Testis (tissue), 3 donors: ENCODE measurements around the gene ZNF547. TPM values are rescaled to one million over a fixed set of nuclear protein-coding genes. Genes with fewer than 3 reads are reported as not detected.

Experiments
- DNase-seq: peaks from one replicate; pipeline ENCODE4 v3.0.0-alpha.2; 2019
- H3K27ac ChIP-seq, 2 donors: fragments of 200-600 bp; sonication (generic); one replicate each; pipeline ENCODE4 v1.5.1; 2019
- H3K27me3 ChIP-seq: fragments of 200-600 bp; sonication (generic); one replicate; pipeline ENCODE4 v1.5.1; 2019
- H3K36me3 ChIP-seq: fragments of 200-600 bp; sonication (generic); one replicate; pipeline ENCODE4 v1.5.1; 2017; ENCODE audit warnings: low read depth; ENCODE audit errors: missing control alignments
- H3K4me1 ChIP-seq: fragments of 200-600 bp; sonication (generic); one replicate; pipeline ENCODE4 v1.5.1; 2019
- H3K4me3 ChIP-seq, 2 donors: fragments of 200-600 bp; sonication (generic); one replicate each; pipeline ENCODE4 v1.5.1; 2017 to 2019
- H3K9me3 ChIP-seq: fragments of 200-600 bp; sonication (generic); one replicate; pipeline ENCODE4 v1.5.1; 2017
- POLR2A ChIP-seq: fragments of 450-650 bp; IDR thresholded peaks from one replicate; pipeline ENCODE4 v1.6.1; 2017; ENCODE audit warnings: antibody characterized with exemption, mild to moderate bottlenecking, moderate library complexity
- WGBS, 2 donors: methylation state at CpG; one replicate each; pipeline ENCODE4 v1.1.5; 2018; 5-methylcytosine and 5-hydroxymethylcytosine counted together
- intact Hi-C: fragments of 100-400 bp; cut with DNase I; formaldehyde crosslinking; loops from one replicate; pipeline ENCODE4 v1.15.1; 2023; ENCODE audit warnings: low total_unique reads
- polyA plus RNA-seq: library from polyadenylated mRNA; stranded (reverse); fragments of 350-450 nt; fragmentation: Illumina TruSeq; extraction: RNeasy Lipid Tissue Mini Kit (QIAGEN cat#74804); gene quantifications from one replicate; pipeline ENCODE4 v1.2.3, GENCODE V29; 2014; ENCODE audit warnings: low read depth, low replicate concordance; ENCODE audit not compliant: insufficient read depth
- total RNA-seq, 2 donors: library from RNA; depleted of rRNA; stranded (reverse); fragments of >200 nt; gene quantifications; one replicate each; pipeline ENCODE4 v1.2.3, GENCODE V29; 2016
- TF ChIP-seq, protein P1 (sequence below), 3 experiments: fragments of 450-650 bp in 2 of 3; fragments of 200-600 bp in 1 of 3; sonication (generic) in 1 of 3; IDR thresholded peaks; one replicate each; pipeline ENCODE4 v1.5.1; 2016 to 2019; ENCODE audit warnings: antibody characterized with exemption in 3 of 3, mild to moderate bottlenecking in 2 of 3, moderate library complexity in 1 of 3

Gene ZNF547
- total and polyA plus RNA-seq, 3 donors from 2014 or later: 4.7 to 11.8 (median 7.8) TPM

DNA sequence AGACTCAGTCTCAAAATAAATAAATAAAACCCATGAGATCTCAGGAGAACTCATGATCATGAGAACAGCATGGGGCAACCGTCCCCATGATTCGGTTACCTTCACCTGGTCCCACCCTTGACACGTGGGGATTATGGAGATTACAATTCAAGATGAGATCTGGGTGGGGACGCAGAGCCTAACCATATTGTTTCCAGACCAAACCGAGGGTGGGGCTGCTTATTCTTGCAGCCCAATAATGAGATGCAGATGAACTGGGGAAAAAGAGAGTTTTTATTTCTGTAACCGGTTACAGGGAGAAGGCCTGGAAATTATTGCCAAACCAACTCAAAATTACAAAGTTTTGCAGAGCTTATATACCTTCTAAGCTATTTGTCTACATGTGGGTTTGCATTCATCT is 12.8 kb downstream of the ZNF547 start:
- Histone ChIP-seq H3K27me3 (no peaks in the 10 kb centered on the region), H3K4me3 (no peak overlapping the region), H3K27ac (no peak overlapping the region), H3K36me3 (no peaks in the 10 kb centered on the region), H3K9me3 (no peaks in the 10 kb centered on the region), H3K4me1 (no peaks in the 10 kb centered on the region)
- intact Hi-C loops: no loop called here
- DNase-seq: no peak
- WGBS, 2 donors: 89 to 94% methylated on average over 6 of the region's 6 CpGs
- TF ChIP-seq, protein P1, sequence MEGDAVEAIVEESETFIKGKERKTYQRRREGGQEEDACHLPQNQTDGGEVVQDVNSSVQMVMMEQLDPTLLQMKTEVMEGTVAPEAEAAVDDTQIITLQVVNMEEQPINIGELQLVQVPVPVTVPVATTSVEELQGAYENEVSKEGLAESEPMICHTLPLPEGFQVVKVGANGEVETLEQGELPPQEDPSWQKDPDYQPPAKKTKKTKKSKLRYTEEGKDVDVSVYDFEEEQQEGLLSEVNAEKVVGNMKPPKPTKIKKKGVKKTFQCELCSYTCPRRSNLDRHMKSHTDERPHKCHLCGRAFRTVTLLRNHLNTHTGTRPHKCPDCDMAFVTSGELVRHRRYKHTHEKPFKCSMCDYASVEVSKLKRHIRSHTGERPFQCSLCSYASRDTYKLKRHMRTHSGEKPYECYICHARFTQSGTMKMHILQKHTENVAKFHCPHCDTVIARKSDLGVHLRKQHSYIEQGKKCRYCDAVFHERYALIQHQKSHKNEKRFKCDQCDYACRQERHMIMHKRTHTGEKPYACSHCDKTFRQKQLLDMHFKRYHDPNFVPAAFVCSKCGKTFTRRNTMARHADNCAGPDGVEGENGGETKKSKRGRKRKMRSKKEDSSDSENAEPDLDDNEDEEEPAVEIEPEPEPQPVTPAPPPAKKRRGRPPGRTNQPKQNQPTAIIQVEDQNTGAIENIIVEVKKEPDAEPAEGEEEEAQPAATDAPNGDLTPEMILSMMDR (IDR thresholded peaks at IDR 0.05): no peak
- no peak for TF ChIP-seq POLR2A

DNA sequence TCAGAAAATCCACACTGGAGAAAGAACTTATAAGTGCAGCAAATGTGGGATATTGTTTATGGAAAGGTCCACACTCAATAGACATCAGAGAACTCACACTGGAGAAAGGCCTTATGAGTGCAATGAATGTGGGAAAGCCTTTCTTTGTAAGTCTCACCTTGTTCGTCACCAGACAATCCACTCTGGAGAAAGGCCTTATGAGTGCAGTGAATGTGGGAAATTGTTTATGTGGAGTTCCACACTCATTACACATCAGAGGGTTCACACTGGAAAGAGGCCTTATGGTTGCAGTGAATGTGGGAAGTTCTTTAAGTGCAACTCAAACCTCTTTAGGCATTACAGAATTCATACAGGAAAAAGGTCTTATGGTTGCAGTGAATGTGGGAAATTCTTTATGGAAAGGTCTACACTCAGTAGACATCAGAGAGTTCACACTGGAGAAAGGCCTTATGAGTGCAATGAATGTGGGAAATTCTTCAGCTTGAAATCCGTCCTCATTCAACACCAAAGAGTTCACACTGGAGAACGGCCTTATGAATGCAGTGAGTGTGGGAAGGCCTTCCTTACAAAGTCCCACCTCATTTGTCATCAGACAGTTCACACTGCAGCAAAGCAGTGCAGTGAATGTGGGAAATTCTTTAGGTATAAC is 14.3 kb downstream of the ZNF547 start:
- Histone ChIP-seq H3K4me1 (no peaks in the 10 kb centered on the region), H3K27ac (no peak overlapping the region), H3K4me3 (no peak overlapping the region), H3K36me3 (no peaks in the 10 kb centered on the region), H3K27me3 (no peaks in the 10 kb centered on the region), H3K9me3 (no peaks in the 10 kb centered on the region)
- 96 to 98% methylated on average over 3 of the region's 3 CpGs for WGBS, 2 donors
- intact Hi-C loops: no loop called here
- DNase-seq: no peak
- TF ChIP-seq POLR2A: no peak
- TF ChIP-seq, protein P1 (IDR thresholded peaks at IDR 0.05): no peak

DNA sequence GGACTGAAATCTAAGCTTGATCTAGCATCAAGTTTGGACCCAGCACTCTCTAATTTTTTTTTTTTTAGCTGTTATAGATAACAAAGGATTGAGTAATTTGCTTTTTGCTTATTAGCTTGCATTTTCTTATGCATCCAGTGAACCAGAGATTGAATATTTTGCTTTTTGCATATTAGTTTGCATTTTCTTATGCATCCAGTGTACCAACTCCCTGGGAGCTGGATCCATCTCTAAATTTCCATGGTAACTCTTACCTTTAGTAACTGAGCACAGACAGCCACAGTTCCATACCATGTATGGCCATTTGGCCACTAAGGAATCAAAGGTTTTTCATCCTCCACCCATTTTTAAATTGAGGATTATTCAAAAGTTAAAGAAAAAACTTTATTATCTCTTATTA is 17.6 kb downstream of the ZNF547 start:
- TF ChIP-seq, protein P1 (IDR thresholded peaks at IDR 0.05): no peak
- TF ChIP-seq POLR2A: no peak
- DNase-seq: no peak
- intact Hi-C loops: no loop called here
- Histone ChIP-seq H3K4me1 (no peaks in the 10 kb centered on the region), H3K9me3 (no peaks in the 10 kb centered on the region), H3K4me3 (no peak overlapping the region), H3K27me3 (no peaks in the 10 kb centered on the region), H3K36me3 (no peaks in the 10 kb centered on the region), H3K27ac (no peak overlapping the region)

DNA sequence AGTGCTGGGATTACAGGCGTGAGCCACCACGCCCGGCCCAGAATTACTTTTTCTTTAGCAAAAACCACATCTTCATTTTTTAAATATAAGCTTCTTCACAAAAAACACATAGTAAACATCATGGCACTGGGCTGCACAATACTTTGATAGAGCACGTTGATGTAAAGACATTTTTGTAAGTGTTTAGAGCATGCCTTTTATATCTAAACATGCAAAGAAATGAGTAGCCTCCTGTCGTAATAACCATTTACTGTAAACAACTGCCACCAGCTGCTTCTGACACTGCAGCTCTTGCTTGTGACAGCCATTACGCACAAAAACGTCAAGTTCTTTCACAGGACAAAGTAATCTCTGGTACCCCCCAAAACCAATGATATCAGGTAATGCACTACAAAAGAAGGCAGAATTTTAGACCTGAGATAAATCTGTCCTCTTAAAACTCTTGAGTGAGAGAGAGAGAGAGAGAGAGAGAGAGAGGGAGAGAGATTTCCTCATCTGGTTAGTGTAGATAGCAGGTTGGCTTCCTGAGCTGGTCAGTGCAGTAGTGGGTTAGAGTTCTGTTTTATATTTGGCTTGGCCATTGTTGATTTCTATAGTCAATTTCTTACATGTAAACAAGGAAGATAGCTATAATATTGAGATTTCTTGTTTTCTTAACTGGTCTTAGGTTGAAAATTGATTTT is 19.6 kb downstream of the ZNF547 start:
- no peak overlapping the region for H3K27ac ChIP-seq
- TF ChIP-seq POLR2A: no peak
- TF ChIP-seq, protein P1 (IDR thresholded peaks at IDR 0.05): no peak
- no peak overlapping the region for H3K4me3 ChIP-seq
- no peaks in the 10 kb centered on the region for H3K36me3 ChIP-seq
- WGBS, 2 donors: 80 to 89% methylated on average over 7 of the region's 7 CpGs
- no peaks in the 10 kb centered on the region for H3K27me3 ChIP-seq
- intact Hi-C loops: no loop called here
- H3K9me3 ChIP-seq: no peaks in the 10 kb centered on the region
- no peak for DNase-seq
- H3K4me1 ChIP-seq: no peaks in the 10 kb centered on the region
